ENCODE data around the gene TENT4B.
A peak's percentile ranks its signal among the peaks of the same experiment; 100 is the strongest.

The TENT4B gene

DNA sequence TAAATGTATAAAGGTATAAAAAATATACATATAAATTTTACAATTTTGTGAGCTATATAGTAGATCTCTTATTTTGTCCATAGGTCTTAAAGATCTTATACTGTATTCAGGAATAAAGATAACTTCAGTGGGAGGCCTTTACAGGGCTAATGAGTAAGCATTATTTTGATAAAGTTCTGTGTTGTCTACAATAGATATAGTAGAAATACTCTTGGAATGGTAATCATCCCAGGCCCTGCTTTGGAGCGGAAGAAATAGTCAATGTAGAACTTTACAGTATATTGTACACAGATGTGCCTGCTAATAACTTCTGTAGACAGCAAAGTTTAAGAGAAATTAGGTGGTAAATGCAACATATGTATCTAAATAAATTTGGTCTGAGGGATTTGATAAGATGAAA, 42.6 kb downstream of the TENT4B start:
- DNase-seq, result no peak

DNA sequence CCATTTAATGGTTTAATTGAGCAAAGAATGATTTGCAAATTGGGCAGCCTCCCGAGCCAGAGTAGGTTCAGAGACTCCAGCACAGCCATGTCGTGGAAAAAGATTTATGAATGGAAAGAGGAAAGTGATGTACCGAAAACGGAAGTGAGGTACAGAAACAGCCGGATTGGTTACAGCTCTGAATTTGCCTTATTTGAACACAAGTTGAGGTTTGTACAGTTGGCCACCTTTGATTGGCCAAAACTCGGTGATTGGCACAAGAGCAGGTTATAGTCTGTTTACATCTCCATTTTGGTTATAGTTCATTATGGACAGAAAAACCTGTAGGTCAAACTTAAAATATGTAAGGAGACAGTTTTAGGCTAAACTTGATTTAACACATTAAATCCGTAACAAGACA, 44.5 kb downstream of the TENT4B start:
- DNase-seq, result no peak

DNA sequence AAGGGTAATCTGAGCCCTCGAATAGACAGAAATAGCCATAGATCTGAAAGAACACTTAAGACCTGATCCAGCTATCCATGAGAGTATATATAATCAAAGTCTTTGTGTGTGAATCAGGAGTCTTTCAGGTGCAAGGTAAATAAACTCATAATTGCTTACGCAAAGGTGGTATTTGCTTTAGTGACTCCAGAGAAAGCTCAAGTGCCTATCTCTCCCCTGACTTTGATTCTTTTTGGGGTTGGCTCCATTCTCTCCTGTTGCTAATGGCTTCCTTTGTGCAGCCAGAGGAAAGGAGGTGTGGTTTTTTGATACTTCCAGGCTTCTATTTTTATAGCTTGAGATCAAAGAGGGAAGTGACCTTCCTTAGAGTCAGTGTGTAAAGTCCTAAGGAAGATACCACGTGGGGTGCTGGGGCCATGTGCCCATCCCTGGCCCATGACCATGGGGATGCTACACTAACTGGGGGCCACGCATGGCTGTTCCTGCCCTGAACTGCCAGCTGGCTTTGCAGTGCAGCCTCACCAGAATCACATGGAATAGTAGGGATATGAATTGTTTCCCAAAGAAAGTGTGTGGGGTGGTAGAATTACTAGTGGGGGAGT, 45.8 kb downstream of the TENT4B start:
- DNase-seq, result no peak

DNA sequence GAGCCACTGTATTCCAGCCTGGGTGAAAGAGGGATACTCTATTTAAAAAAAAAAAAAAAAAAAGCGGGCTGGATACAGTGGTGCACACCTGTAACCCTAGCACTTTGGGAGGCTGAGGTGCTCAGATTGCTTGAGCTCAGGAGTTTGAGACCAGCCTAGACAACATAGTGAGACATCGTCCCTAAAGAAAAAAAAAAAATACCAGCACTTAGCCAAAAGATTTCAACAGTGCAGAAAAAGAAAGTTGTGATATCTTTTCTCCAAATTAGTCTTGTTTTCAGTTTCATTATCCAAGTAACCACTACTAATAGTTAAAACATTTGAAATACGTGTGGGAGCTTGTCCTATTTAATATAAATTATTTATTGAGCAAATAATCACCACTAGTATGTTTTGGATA, 48.7 kb downstream of the TENT4B start:
- peak in 1 of 5 experiments; percentile 47 for DNase-seq

DNA sequence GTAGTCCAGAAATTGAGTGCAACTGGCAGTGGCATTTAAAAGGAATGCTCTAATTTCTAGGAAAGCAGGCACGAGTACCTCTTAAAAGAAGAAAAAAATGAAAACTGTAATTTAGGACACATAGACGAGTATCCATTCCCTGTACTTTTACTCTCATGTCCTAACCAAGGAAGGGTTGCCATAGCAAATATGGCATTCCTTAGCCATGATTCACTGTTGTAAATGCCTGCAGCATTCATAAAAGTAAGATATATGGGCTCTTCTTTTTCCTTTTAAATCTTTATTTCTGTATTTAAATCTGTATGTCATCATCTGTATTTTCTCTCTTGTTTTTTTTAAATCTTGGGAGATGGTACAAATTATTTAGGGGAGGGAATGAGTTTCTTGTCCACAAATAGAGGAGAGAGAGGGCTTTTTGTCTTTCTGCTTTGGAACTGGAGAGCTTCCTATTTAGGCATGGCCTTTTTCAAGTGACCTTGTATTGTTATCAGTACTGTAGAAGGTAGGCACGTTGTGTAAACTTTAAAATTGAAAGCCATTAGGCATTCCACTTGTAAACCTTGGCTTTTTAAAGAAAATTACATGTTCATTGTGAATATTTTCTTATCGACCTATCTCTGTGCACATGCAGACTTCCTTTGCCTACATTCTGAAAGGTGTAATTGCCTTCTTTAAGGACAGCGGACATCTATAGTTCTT, 50.0 kb downstream of the TENT4B start:
- no peak for DNase-seq

DNA sequence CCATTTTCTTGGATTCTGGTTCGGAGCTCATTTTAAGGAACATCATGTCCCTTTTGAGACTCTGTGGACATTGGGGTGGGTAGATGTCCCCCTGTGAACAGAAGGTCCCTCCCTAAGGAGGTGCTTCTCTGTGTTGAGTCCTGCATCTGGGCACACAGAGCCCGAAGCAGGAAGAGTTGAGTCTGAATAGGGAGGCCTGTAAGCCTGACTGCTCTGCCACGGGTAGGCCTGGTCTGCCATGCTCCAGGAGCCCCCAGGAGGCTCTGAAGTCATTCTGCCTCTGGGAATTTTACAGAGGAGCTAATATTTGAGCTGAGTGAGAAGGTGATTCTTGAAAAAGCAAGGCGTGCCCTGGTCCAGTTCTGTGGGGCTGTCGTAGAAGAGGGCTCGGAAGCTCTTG, 50.6 kb downstream of the TENT4B start:
- DNase-seq, result no peak

DNA sequence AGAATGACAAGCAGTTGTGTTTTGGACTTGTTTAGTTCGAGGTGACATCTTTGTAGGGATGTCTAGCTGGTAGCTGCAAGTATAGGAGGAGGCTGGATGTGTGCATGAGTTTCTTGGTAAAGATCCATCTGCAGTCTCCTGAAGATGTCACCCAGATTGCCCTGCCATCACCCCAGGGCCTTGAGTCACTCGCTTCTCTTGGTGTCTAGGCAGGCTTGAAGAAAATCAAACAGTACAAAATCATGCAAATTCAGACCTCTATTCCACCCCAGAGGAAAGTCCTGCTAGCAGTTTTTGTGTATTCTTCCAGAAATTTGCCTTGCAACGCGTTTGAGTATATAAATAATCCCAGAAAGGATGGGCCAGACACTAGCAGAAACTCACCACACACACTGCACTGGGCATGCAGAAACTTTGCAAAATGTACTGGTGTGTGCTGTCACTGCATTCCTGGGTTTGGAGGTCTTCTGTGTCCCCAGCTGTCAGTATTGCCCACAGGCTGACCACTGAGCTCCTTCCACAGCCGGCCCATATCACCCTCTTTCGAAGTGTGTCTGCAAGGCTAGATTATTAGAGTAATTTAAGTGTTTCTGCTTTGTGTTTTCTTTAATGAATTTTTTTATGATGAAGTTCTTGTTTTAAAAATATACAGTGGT, 51.5 kb downstream of the TENT4B start:
- no peak for DNase-seq

DNA sequence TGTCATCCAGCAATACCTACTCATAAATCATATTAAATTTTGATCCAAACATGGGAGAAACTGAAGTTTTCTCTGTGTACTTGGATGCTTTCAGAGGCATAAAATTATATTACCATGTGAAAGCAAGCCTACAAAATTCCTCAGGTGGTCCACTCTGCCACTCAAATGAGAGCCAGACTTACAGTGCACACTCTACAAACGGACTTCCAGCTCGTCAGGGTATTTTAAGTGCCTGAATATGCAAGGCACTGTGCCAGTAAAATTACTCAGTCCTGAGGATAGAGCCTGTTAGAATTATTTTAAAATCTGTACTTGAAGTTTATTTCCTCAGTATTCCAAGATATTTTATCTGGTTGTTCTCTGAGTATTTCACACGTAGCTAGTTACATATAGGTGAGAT, 54.5 kb downstream of the TENT4B start:
- no peak for DNase-seq

DNA sequence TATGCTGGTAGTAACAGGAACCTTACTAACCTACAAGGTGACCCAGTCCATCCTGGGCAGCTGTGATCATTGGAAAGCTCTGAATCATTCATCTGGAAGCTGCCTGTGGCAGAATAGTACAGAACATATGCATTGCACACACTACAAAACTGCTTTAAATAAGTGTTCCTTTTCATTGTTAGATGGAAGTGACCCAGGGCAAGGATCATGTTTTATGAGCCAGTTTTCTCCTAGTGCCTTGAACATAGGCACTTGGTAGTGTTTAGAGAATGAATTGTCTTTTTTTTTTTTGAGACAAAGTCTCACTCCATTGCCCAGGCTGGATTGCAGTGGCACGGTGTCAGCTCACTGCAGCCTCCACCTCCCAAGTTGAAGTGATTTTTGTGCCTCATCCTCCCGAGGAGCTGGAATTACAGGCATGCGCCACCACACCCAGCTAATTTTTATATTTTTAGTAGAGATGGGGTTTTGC, 55.4 kb downstream of the TENT4B start:
- no peak for DNase-seq

DNA sequence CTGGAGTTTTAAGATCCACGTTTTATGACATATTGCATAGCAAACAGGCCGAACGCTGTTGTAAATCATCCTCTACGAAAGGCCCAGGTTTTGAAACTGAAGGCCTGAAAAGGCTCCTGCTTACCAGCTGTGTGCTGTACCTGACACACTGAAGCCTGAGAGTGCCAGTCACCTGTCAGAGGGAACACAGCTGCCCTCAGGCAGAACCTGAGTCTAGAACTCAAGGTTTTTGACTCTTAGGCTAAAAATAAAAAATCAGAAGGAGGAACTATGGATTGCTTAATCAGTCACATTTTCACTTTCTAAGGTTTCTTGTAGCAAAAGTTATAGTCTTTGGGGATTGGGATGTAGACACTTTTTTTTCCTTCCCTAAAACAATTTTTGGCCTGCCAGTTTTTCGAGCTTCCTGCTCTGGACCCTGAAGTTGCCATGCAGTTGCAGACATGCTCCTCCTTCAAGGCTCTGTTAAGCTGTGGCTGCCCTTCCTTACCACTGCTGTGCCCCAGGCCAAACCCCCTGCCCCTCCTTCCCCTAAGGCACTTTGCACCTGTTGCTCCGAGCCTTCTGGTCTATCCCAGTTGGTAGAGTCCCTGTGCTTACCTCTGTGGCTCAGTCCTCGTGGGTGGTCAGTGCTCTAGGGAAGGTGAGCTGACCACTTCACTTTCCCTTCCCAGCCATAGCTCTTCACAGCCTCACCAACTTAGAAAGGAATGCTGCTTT, 56.6 kb downstream of the TENT4B start:
- DNase-seq, result no peak

DNA sequence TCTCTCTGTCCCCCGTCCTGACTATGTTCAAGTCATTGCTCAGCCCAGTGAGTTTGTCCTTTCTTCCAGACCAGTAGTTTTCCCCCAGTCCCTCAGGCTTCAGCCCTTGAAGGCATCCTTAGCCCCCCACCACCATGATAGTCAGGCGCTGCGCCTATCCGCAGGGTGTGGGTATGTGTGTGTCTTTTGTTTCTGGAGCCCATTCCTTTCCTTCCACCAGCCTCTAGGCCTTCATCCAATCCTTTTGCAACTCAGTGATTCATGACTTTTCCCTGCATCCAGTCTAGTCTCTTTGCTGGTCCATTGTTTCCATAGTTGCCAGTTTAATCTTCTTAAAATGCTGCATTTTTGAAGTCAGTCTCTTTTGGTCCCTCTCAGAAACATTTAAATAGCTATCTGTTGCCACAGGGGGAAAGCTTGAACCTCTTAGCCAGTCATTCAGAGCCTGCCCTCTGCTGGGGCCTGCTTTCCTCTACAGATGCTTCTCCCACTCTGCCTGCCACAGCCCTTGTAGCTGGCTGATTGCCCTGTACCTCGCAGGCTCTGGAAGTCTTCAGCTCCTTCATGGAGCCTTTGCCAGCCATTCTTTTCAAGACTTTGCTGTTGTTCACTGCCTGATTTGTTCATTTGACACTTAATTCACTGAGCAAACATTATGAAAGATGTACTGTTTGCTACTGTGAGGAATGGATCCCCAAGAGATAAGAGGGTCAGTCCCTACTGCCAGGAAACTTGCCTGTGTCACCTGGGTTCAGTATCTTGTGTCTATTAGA, 57.3 kb downstream of the TENT4B start:
- peak in 4 of 5 experiments; percentile 16 to 84 (median 26) for DNase-seq

DNA sequence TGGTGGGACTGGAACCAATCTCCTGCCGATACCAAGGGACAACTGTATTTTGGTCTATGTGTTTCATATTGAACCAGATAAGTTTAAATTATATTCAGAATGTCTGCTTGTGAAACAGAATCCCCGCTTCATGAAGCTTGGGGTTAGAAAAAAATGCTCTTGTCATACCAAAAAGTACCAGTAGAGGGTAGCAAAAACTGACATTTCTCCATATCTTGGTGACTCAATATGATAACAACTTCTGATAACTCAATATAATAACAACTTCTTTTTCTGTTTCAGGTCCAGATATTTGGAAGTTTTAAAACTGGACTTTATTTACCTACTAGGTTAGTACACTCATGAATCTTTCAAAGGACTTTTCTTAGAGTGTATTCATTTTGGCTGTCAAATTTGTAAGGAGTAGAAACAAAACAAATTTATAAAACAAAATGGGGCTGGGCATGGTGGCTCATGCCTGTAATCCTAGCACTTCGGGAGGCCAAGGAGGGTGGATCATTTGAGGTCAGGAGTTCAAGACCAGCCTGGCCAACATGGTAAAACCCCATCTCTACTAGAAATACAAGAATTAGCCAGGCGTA, 60.9 kb downstream of the TENT4B start:
- peak in 2 of 5 experiments; percentile 27 to 61 for DNase-seq

DNA sequence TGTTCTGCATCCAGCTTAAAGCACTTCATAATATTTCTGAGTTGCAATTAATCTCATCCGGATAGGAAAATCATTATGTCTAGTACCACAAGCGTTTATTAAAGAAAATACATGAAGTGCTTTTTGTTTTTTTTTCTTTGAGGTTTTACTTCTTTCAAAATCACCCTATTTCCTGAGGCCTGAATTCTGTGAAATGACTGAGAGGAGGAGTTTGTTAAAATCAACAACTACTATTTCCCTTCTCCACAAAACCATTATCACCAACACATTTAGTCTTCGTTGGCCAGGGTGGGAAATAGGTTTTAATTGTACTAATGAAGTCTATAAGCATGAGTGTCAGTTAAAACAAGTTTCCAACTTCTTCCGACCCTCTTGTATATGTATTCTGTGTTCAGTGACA, 62.6 kb downstream of the TENT4B start:
- DNase-seq, result peak in 1 of 5 experiments; percentile 53

DNA sequence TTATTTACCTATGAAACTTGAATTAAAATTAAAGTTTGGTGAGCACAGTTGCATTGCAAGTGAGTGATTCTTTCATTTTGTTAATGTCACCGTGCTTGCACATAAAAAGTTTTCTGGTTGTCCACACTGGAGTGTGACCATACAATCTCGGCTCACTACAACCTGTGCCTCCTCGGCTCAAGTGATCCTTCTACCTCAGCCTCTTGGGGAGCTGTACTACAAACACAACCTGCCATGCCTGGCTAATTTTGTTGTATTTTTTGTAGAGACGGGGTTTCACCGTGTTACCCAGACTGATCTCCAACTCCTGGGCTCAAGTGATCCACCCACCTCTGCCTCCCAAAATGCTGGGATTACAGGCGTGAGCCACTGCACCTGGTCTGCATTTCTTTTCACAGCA, 63.1 kb downstream of the TENT4B start:
- no peak for DNase-seq

DNA sequence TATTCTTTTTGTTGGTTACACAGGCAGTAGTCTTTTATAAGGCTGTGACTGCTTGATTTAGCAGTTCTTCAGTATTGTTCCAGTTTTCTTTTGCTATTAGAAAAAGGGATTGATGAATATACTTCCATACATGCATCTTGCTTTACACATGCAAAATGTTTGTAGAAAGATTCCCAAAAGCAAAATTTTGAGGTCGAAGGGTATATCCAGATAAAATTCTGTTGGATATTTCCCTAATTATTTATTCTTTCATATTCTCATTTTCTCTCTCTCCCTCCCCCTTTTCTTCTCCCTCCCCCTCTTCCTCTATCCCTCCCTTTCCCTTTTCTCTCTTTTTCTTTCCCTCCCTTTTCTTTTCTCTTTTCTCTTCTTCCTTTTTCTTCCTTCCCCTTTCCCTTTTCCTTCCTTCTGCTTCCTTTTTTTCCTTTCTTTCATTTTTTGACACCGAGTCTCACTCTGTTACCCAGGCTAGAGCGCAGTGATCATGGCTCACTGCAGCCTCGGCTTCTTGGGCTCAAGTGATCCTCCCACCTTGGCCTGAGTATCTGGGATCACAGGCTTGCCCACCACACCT, 66.4 kb downstream of the TENT4B start:
- DNase-seq, result no peak

DNA sequence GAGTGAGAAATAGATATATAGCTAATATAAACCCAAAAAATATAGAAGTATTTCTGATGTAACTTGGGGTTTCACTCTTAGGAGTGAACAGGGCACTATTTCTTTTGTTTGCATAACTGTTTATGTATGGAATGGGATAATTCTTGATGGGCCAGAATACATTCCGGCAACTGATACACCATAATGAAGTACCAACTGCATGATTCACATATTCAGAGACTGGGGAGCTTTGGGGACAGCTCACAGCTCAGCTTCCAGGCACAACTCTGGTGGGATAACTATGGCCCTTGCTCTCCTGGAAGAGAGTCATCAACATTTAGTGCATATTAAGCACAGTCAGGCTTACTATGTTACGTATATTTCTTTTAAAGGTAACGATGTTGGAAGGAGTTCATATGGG, 71.2 kb downstream of the TENT4B start:
- no peak for DNase-seq

DNA sequence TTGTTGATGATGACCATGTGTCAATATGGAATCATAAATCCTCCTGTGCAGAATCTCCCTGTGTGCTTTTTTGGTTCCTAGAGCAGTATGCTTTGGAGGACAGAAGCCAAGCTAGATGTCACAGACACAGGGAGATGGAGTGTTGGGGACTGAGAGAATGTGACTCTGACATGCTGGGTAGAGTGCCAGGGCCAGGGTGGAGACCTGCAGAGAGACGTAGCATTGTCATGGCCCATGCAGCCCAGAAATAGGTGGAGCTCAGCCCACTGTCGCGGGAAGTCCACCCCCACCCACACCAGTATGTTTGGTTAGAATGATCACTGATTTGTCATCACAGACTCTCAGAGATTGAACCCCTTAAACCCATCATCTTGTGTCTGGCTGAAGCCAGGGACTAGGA, 74.0 kb downstream of the TENT4B start:
- DNase-seq, result no peak

DNA sequence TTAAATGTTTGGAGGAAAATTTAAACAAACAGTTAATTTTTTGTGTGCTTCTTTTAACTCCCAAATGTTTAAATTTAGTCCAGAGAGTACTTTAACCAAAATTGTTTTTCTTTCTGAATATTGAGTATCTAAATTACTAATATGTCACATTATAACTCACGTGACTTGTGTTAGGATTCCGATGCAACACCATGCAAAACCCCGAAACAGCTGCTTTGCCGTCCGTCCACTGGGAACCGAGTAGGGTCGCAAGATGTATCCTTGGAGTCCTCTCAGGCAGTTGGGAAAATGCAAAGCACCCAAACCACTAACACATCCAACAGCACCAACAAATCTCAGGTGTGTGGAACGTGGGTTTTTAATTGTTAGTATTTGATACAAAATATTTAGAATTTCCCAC, 74.6 kb downstream of the TENT4B start:
- DNase-seq, result no peak

DNA sequence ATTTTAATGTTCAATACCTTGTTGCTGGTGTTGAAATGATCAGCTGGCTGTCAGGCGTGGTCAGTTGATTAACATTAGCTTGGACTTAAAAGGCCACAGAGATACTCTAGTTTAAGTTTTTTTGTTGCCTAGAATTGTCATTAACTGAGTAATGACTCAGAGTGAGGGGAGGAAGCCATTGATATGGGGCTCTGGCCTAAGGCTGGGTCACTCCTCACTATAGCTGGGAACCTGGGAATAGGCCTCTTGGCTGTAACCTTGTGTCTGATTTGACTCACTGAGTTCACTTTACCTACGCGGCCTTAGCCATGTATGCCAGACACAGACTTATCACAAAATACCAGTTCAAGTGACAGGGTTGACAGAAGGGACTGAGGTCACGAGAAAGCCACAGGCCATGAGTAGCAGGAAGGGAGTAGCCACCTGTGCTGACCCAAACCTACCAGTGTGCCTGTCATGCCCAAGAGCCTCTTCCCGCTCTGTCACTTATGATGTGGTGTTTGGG, 75.3 kb downstream of the TENT4B start:
- no peak for DNase-seq

DNA sequence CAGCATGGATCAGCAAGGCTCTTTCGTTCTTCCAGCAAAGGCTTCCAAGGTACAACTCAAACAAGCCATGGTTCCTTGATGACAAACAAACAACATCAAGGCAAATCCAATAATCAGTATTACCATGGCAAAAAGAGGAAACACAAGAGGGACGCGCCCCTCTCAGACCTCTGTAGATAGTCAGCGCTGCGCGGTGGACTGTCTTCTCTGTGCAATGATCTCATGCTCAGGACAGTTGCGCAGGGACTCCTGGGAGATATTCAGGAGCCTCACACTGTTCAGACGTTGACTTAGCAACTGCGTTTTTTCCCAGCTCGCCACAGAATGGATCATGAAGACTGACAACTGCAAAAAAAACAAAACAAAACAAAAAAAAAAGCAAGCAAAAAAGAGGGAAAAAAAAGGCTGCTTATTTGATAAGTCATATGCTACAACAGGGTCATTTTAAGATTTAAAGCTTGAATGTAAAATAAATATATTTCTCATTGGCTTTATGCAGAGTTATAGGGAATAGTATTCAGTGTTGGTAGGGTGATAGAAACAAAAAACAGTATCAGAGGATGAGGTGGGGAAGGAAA, 76.1 kb downstream of the TENT4B start:
- no peak for DNase-seq

Measured in T-helper 2 cell (primary cell).